WTC11 (cell line): ENCODE data around the gene ASPHD2. TPM values are rescaled to one million over a fixed set of nuclear protein-coding genes. Genes with fewer than 3 reads are reported as not detected.

ENCODE experiments used
- ATAC-seq: fragments of 200-7000 bp; cut with Tn5 transposase; 2 replicates; pipeline ENCODE4 v1.10.0; 2021; ENCODE audit warnings: mild to moderate bottlenecking, moderate library complexity
- CTCF ChIA-PET: fragments of 300-600 bp; sonication (Branson Sonifier 250); formaldehyde crosslinking; loops from one replicate; lab custom pipeline; 2021; ENCODE audit warnings: antibody characterized with exemption; lab: Charles Lee
- POLR2A ChIA-PET: fragments of 350-600 bp; sonication (Branson Sonifier 250); formaldehyde crosslinking; loops from one replicate; lab custom pipeline; 2021; ENCODE audit warnings: antibody characterized with exemption; lab: Charles Lee
- DNase-seq: peaks from one replicate; pipeline ENCODE4 v3.0.0; 2021; ENCODE audit warnings: low spot score
- H3K27ac Mint-ChIP-seq: 2 replicates; pipeline ENCODE4 v1.8.0; 2021; ENCODE audit warnings: mixed read lengths
- H3K27me3 Mint-ChIP-seq: 2 replicates; pipeline ENCODE4 v1.8.0; 2021; ENCODE audit warnings: low read depth, mild to moderate bottlenecking, moderate library complexity, mixed read lengths
- H3K36me3 Mint-ChIP-seq: 2 replicates; pipeline ENCODE4 v1.8.0; 2021; ENCODE audit warnings: mixed read lengths
- H3K4me1 Mint-ChIP-seq: 2 replicates; pipeline ENCODE4 v1.8.0; 2022; ENCODE audit warnings: mixed read lengths
- H3K4me3 Mint-ChIP-seq: 2 replicates; pipeline ENCODE4 v1.8.0; 2021; ENCODE audit warnings: mild to moderate bottlenecking, moderate library complexity, mixed read lengths
- H3K9me3 Mint-ChIP-seq: 2 replicates; pipeline ENCODE4 v1.8.0; 2021; ENCODE audit warnings: mixed read lengths
- ATF1 ChIP-seq: sonication (generic); formaldehyde crosslinking; IDR thresholded peaks from 2 replicates; pipeline ENCODE4 v1.8.1; 2023; ENCODE audit warnings: mild to moderate bottlenecking, moderate library complexity, missing genetic modification reagents
- ATF2 ChIP-seq: sonication (generic); formaldehyde crosslinking; IDR thresholded peaks from 2 replicates; pipeline ENCODE4 v1.8.1; 2022; ENCODE audit warnings: low read depth, missing genetic modification reagents, borderline replicate concordance
- ATF3 ChIP-seq: sonication (generic); formaldehyde crosslinking; conservative IDR thresholded peaks from 2 replicates; pipeline ENCODE4 v1.8.1; 2022; ENCODE audit warnings: mild to moderate bottlenecking, missing genetic modification reagents
- CBFB ChIP-seq: sonication (generic); formaldehyde crosslinking; IDR thresholded peaks from 2 replicates; pipeline ENCODE4 v1.8.1; 2022; ENCODE audit warnings: mild to moderate bottlenecking, low read depth, missing genetic modification reagents
- CDX4 ChIP-seq: fragments of 250-450 bp; sonication (Bioruptor Pico); IDR thresholded peaks from 2 replicates; pipeline ENCODE4 v1.9.0; 2021; ENCODE audit warnings: moderate library complexity, mild to moderate bottlenecking, inconsistent platforms, borderline replicate concordance
- E2F4 ChIP-seq: sonication (generic); formaldehyde crosslinking; IDR thresholded peaks from 2 replicates; pipeline ENCODE4 v1.8.1; 2022; ENCODE audit warnings: low read depth, mild to moderate bottlenecking, moderate library complexity, missing genetic modification reagents, borderline replicate concordance
- ELF4 ChIP-seq: sonication (generic); formaldehyde crosslinking; IDR thresholded peaks from 2 replicates; pipeline ENCODE4 v1.8.1; 2022; ENCODE audit warnings: low read depth, mild to moderate bottlenecking, moderate library complexity, missing genetic modification reagents
- FOXP1 ChIP-seq: sonication (generic); formaldehyde crosslinking; IDR thresholded peaks from 2 replicates; pipeline ENCODE4 v1.8.0; 2022; ENCODE audit warnings: missing genetic modification reagents, mild to moderate bottlenecking, moderate library complexity, borderline replicate concordance
- IRF1 ChIP-seq: sonication (generic); formaldehyde crosslinking; IDR thresholded peaks from 2 replicates; pipeline ENCODE4 v1.8.0; 2023; ENCODE audit warnings: missing genetic modification reagents
- JAZF1 ChIP-seq: fragments of 250-450 bp; sonication (Bioruptor Pico); IDR thresholded peaks from 2 replicates; pipeline ENCODE4 v1.9.0; 2021; ENCODE audit warnings: moderate library complexity, mild to moderate bottlenecking, inconsistent platforms
- SMAD4 ChIP-seq: sonication (generic); formaldehyde crosslinking; IDR thresholded peaks from 2 replicates; pipeline ENCODE4 v1.8.0; 2022; ENCODE audit warnings: mild to moderate bottlenecking, missing genetic modification reagents
- TEAD1 ChIP-seq: sonication (generic); formaldehyde crosslinking; IDR thresholded peaks from 2 replicates; pipeline ENCODE4 v1.8.0; 2022; ENCODE audit warnings: mild to moderate bottlenecking, missing genetic modification reagents
- USF1 ChIP-seq: sonication (generic); formaldehyde crosslinking; IDR thresholded peaks from 2 replicates; pipeline ENCODE4 v1.8.0; 2022; ENCODE audit warnings: mild to moderate bottlenecking, missing genetic modification reagents
- USF2 ChIP-seq: sonication (generic); formaldehyde crosslinking; IDR thresholded peaks from 2 replicates; pipeline ENCODE4 v1.8.1; 2023; ENCODE audit warnings: mild to moderate bottlenecking, missing genetic modification reagents, moderate library complexity
- ZBTB21 ChIP-seq: sonication (generic); formaldehyde crosslinking; IDR thresholded peaks from 2 replicates; pipeline ENCODE4 v1.8.1; 2023; ENCODE audit warnings: mild to moderate bottlenecking, missing genetic modification reagents, borderline replicate concordance
- ZBTB43 ChIP-seq: sonication (generic); formaldehyde crosslinking; IDR thresholded peaks from 2 replicates; pipeline ENCODE4 v1.8.1; 2023; ENCODE audit warnings: mild to moderate bottlenecking, missing genetic modification reagents
- ZMAT4 ChIP-seq: fragments of 250-450 bp; sonication (Bioruptor Pico); IDR thresholded peaks from 2 replicates; pipeline ENCODE4 v1.9.0; 2021; ENCODE audit warnings: mild to moderate bottlenecking
- ZNF219 ChIP-seq: sonication (generic); formaldehyde crosslinking; IDR thresholded peaks from 2 replicates; pipeline ENCODE4 v1.8.0; 2023; ENCODE audit warnings: missing genetic modification reagents, mild to moderate bottlenecking, borderline replicate concordance
- ZNF263 ChIP-seq: sonication (generic); formaldehyde crosslinking; IDR thresholded peaks from 2 replicates; pipeline ENCODE4 v1.8.1; 2022; ENCODE audit warnings: low read depth, mild to moderate bottlenecking, moderate library complexity, missing genetic modification reagents
- ZNF425 ChIP-seq: fragments of 250-450 bp; sonication (Bioruptor Pico); conservative IDR thresholded peaks from 2 replicates; pipeline ENCODE4 v1.9.0; 2021; ENCODE audit warnings: mild to moderate bottlenecking
- total RNA-seq: library from RNA; stranded (reverse); gene quantifications from 3 replicates; pipeline ENCODE4 v1.2.3, GENCODE V29; 2021

Gene ASPHD2
- total RNA-seq, 1 experiment from 2014 or later: 7.1 TPM

GRCh38 chr22:26398741-26399153 lies 30.3 kb upstream of the ASPHD2 start:
- H3K27me3 Mint-ChIP-seq: peaks cover 3% of the 10 kb centered on the region; the same call in 1 of the 2 replicates
- CTCF ChIA-PET: interaction anchor here (1.0 to 1.7 kb wide), 4 partner anchors 21 to 280 kb away, joined by 4 to 11 read pairs (median 5); no protein-coding TSS in a partner anchor
- H3K4me3 Mint-ChIP-seq: no peak overlapping the region
- peak; percentile 77 for ATAC-seq
- POLR2A ChIA-PET: no interaction called here
- H3K9me3 Mint-ChIP-seq: peaks cover 3% of the 10 kb centered on the region; the same call in 1 of the 2 replicates
- peaks cover 6% of the 10 kb centered on the region; the same call in 1 of the 2 replicates for H3K4me1 Mint-ChIP-seq
- DNase-seq: peak; percentile 55
- H3K36me3 Mint-ChIP-seq: no peaks in the 10 kb centered on the region
- H3K27ac Mint-ChIP-seq: no peak overlapping the region
- TF ChIP-seq TEAD1 (CRISPR knock-in tag) (no peak), JAZF1 (no peak), IRF1 (CRISPR knock-in tag) (no peak), E2F4 (CRISPR knock-in tag) (no peak), CDX4 (CRISPR knock-in tag) (no peak), SMAD4 (CRISPR knock-in tag) (no peak), ZNF263 (CRISPR knock-in tag) (no peak), CBFB (CRISPR knock-in tag) (no peak), ZBTB43 (CRISPR knock-in tag) (no peak), FOXP1 (CRISPR knock-in tag) (no peak), ATF2 (CRISPR knock-in tag) (no peak), ELF4 (no peak), ZMAT4 (CRISPR knock-in tag) (no peak)

- TF ChIP-seq USF2 (CRISPR knock-in tag) (peak; percentile 60), ATF3 (CRISPR knock-in tag) (no peak), ZNF219 (CRISPR knock-in tag) (no peak), TEAD1 (CRISPR knock-in tag) (no peak), ZNF425 (CRISPR knock-in tag) (no peak), USF1 (CRISPR knock-in tag) (peak; percentile 35; the same call in 1 of the 2 replicates), ATF1 (CRISPR knock-in tag) (no peak), ZBTB21 (CRISPR knock-in tag) (no peak)
- ChIA-PET CTCF (interaction anchor here (0.7 to 1.7 kb wide), 6 partner anchors 21 to 280 kb away, joined by 3 to 11 read pairs (median 5); no protein-coding TSS in a partner anchor), POLR2A (no interaction called here)
- H3K36me3 Mint-ChIP-seq: no peaks in the 10 kb centered on the region
- H3K27me3 Mint-ChIP-seq: peaks cover 3% of the 10 kb centered on the region; the same call in 1 of the 2 replicates
- no peak overlapping the region for H3K27ac Mint-ChIP-seq
- ATAC-seq (no peak), DNase-seq (no peak)
- H3K9me3 Mint-ChIP-seq: peaks cover 3% of the 10 kb centered on the region; the same call in 1 of the 2 replicates
- H3K4me1 Mint-ChIP-seq: peaks cover 6% of the 10 kb centered on the region; the same call in 1 of the 2 replicates
- H3K4me3 Mint-ChIP-seq: no peak overlapping the region
Observed at GRCh38 chr22:26399289-26399688, 29.8 kb upstream of the ASPHD2 start.
